NB4 (cell line): ENCODE measurements around the gene CRACR2B.

ENCODE experiments used
- MYC ChIP-seq: IDR thresholded peaks from 2 replicates; pipeline ENCODE4 v1.6.1; 2011; ENCODE audit warnings: low read depth, low read length
- POLR2A ChIP-seq: IDR thresholded peaks from 2 replicates; pipeline ENCODE4 v1.6.1; 2011; ENCODE audit warnings: mild to moderate bottlenecking; ENCODE audit not compliant: insufficient read length; ENCODE audit errors: extremely low read depth
- TF ChIP-seq, protein P1 (sequence below): IDR thresholded peaks from one replicate; pipeline ENCODE4 v1.5.1; 2012; ENCODE audit warnings: low read depth, low read length
- TF ChIP-seq, protein P2 (sequence below): IDR thresholded peaks from 2 replicates; pipeline ENCODE4 v1.6.1; 2011; ENCODE audit warnings: low read depth, low read length

DNA sequence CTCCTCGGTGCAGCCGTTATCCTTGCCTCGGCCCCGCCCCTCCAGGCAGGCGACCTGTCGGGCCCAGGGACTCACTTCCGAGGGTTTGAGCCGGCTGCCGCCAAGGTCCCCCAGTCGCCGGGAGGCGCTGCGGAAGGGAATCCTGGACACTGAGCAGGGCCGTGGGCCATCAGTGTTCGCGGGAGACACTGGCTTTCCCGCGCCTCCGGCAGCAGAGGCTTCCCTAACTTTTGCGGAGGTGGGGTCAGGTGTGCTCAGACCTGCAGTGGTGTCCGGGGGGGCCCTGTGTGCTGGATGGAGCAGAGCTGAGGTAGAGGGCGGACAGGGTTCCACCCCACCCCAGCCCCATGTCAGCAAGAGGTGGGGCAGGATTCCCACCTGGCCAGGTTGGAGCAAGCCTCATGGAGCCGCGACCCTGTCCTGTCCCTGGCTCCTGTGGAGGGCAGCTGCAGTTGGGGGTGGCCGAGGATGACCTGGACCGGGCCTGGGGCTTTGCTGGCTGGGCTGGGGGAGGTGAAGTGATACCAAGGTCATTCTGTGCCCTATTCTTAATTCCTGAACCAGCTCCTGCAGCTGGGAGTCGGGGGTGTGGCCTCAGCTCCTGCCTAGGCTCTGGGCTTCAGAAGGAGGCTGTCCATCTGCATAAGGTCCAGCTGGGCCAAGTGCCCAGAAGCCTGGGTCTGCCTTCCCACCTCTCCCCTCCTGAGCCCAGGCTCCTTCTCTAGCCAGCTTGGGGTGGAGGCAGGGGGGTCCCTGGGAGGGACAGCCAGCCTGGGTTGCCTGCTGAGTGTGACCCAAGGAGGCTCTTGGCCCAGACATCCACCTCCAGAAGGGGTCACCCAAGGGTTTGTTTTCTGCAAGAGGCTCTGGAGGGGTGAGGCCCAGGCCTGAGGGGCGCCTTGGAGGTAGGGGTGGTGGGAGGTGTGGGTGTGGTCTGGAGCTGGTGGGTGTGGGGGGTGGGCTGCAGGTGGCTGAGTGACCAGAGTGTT, 23.4 kb downstream of the CRACR2B start:
- TF ChIP-seq, protein P1, sequence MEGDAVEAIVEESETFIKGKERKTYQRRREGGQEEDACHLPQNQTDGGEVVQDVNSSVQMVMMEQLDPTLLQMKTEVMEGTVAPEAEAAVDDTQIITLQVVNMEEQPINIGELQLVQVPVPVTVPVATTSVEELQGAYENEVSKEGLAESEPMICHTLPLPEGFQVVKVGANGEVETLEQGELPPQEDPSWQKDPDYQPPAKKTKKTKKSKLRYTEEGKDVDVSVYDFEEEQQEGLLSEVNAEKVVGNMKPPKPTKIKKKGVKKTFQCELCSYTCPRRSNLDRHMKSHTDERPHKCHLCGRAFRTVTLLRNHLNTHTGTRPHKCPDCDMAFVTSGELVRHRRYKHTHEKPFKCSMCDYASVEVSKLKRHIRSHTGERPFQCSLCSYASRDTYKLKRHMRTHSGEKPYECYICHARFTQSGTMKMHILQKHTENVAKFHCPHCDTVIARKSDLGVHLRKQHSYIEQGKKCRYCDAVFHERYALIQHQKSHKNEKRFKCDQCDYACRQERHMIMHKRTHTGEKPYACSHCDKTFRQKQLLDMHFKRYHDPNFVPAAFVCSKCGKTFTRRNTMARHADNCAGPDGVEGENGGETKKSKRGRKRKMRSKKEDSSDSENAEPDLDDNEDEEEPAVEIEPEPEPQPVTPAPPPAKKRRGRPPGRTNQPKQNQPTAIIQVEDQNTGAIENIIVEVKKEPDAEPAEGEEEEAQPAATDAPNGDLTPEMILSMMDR = no peak
- TF ChIP-seq POLR2A = no peak
- TF ChIP-seq, protein P2, sequence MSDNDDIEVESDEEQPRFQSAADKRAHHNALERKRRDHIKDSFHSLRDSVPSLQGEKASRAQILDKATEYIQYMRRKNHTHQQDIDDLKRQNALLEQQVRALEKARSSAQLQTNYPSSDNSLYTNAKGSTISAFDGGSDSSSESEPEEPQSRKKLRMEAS = no peak
- TF ChIP-seq MYC = no peak
